Stimulated activated CD8-positive, alpha-beta memory T cell treated with anti-CD3 and anti-CD28 coated beads, Interleukin-7, amount 100 ng/mL, for 4 hours (primary cell): Measurements from ENCODE around the gene XPNPEP1.

Source experiments
- DNase-seq, 2 donors: peaks; one replicate each; pipeline ENCODE4 v3.0.0-alpha.2; 2020; ENCODE audit warnings: low read depth in 2 of 2

XPNPEP1 gene

DNA sequence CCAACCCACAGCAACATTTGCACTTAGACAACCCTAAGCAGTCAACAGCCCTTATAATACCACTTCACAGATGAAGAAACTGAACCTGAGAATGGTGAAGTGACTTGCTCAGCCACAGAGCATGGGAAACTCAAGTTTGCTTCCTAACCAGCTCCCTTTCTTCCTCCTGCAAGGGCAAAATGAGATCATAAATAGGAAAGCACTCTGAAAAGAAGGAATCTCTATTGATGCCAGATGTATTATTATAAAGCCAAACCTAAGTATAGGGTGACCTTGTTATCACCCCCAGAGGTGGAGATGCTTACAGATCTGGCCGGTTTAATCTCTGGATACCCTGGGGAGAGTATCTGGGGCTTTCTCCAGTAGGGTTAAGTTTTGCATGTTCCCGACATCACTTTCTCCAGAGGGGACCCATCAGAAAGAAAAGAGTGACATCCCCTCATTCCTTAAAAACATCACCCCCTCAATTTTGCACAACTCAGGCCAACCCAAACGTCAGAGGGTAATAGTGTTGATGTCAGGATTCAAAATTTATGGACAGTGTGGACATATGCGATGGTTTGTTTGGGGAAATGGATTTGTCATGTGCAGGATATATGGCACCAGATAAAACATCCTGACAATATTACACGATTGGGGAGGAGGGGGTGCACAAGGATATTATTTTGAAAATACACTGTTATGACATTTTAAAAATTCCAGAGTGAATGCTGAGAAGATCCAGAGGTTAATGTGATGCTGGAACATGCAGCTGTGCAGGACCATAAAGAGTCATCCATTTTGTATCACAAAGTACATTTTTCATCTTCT lies 24.0 kb upstream of the XPNPEP1 start:
- no peak for DNase-seq

DNA sequence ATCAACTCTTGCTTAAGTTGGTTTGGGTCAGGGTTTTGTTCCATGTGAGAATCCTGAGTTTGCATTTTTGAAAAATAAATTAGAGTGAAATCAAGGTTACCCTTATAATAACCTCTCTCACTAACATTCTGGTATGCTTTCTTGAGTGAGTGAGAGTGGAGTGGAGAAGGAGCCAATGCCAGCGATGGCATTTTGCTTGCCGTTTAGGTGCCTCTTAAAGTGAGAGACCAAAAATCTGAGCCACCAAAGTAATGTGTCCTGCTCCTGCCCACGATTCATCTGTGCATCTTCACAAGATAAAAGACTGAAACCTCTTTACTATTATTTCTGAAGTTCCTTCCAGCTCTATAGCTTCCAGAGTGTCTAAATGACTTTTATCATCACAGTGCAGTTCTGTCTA lies 23.4 kb upstream of the XPNPEP1 start:
- DNase-seq: no peak

DNA sequence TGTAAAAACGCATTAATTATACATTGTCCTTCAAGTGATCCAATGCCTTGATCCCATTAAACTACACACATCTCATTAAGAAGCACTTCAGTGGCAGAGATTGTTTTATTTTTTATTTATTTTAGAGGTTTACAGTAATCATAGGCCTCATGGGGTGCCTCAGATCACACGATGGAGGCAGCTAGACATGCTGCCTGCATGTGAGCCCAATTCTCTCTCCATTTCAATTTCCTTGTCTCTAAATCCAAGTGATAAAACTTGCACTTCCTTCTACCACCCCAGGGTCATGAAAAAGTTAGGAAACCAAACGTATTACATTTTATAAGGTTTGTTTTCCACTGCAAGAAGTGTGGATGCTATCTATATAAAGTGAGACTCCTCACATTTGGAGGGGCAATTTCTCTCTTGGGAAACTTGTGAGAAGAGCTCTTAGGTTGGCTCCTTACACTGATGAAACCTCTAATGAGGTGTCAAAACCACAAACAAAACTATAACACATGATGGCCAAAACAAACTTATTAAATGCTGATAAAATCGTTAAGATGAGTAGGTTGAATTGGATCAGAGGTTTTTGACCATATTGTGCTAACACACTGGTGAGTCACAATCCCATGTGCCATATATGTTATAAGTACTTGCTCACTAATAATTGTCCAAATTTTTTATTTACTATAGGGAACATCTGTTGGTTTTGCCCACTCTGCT lies 22.3 kb upstream of the XPNPEP1 start:
- DNase-seq: no peak

DNA sequence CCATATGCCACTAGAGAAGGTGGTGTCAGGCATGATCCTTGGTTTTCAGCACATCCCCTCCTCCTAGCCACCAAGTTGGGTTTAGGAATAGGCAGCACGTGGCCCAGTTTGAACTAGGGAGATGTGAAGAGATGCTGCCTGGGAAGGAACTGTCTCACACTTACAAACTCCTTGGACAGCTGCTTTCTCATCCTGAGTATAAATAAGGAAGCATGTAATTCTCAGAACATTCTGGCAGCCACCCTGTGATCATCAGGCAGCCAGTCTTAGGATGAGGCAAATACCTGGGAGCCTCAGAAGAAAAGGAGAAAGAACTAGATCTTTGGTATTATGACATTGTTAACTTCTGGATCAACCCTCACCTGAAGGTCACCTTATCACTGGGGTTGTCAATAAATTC lies 21.3 kb upstream of the XPNPEP1 start:
- DNase-seq: no peak

DNA sequence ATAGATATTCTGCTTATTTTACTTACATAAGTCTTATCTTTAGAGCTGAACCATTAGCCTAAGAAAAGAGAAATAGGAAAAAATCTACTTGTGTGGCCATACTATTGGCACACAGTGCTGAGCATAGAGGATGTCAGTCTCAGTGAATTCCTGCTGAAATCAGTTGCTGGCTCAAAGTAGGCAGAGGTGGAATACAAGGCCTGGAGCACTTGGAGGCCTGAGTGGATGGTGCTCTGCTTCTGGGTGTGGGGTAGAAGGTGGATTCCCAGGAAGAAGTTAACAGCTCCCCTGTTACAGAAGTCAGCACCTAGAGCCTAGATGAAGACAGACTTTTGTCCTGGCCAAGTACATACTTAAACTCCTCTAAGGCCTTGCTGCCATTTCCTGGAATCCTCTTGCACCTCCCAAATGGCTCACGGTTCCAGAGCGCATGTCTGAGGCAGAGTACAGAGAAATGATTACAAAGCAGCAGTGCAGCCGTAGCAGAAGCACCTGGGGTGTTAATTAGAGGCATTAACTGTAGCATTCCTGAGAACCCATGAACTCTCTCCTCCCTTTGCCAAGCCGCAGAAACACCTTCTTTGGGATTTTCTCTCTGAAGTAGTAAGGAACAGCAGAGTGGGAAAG lies 18.0 kb upstream of the XPNPEP1 start:
- DNase-seq: no peak

DNA sequence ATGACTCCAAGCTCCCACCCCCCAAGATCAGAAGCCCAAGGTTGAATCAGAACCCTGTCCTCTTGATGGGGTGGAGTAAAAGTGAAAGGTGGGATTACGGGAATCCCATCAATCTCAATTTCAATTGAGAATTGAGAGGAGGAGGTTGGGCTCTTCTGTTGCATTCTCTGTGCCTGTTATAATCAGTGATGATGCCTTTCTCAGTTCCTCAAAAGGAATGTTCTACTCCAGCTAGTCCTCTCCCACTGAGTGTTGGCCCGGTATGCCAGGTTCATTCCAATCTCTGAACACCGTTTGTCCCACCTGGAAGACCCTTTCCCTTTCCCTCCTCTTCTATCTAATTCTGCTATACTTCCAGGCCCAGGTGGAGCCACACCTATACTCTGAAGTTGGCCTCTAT lies 17.2 kb upstream of the XPNPEP1 start:
- no peak for DNase-seq

DNA sequence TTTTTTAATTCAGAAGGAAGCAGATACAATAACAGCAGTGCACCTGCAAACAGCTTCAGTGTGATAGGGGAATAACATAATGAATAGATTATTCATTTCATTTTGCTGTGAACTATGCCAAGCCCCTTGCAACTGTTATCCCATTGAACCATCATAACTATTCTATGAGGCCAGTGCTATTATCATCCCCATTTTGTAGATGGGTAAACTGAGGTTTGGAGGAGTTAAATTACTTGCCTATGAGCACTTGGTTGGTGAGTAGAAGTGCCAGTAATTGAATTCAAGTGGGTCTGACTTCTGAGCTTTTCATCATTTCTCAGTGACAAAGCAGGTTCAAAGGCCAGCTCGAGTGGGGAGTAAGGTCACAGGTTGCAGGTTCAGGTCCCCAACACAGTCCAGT lies 16.8 kb upstream of the XPNPEP1 start:
- DNase-seq: no peak

DNA sequence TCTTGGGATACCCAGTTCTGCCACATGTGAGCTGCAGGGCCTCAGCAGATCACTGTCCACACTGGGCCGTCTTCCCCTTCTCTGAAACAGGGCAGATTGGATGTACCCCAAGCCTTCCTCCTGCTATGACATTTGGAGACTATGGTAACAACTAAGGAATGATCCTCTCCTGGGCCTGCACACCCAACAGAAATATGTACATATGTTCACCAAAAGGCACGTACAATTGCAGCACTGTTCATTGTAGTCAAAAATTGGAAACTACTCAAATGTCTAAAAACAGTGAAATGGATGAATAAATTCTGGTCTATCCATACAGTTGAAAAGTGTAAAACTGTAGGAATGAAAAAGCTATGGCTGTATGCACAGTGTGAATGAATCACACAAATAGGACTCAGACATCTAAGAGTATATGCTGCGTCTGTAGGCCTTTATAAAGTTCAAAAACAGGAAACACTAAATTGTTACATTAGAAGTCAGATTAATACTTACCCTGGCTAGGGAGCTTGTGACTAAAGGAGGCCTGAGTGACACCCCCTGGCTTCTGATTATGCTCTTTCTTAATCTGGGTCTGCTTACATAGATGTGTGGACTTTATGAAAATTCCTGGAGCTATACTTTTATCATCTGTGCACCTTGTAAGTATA lies 16.1 kb upstream of the XPNPEP1 start:
- no peak for DNase-seq

DNA sequence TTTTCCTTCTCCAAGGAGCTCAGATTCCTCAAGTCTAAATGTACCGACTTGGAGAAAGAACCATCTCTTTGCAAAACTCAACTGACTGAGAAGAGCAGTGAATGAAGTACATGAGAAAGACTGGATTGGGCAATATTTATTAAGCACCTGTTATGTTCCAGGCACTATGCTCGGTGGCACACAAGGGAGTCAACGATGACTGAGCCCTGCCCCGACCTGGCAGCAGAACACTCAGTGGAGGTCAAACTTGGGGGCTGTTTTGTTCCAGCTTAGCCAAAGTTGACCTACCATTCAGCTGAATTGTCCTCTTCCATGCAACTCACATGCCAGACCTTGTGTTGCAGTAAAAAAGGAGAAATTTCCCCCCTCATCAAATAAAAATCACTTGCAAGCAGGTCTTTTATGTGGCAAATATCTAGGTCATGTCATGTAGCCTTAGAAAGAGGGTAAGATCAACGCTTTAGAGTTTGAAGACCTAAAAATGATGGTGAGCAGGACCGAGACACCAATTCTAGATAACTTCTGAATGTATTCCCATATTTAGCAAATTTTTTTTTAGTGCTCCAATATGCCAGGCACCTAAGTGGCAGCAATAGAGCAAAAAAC lies 14.3 kb upstream of the XPNPEP1 start:
- DNase-seq: no peak

DNA sequence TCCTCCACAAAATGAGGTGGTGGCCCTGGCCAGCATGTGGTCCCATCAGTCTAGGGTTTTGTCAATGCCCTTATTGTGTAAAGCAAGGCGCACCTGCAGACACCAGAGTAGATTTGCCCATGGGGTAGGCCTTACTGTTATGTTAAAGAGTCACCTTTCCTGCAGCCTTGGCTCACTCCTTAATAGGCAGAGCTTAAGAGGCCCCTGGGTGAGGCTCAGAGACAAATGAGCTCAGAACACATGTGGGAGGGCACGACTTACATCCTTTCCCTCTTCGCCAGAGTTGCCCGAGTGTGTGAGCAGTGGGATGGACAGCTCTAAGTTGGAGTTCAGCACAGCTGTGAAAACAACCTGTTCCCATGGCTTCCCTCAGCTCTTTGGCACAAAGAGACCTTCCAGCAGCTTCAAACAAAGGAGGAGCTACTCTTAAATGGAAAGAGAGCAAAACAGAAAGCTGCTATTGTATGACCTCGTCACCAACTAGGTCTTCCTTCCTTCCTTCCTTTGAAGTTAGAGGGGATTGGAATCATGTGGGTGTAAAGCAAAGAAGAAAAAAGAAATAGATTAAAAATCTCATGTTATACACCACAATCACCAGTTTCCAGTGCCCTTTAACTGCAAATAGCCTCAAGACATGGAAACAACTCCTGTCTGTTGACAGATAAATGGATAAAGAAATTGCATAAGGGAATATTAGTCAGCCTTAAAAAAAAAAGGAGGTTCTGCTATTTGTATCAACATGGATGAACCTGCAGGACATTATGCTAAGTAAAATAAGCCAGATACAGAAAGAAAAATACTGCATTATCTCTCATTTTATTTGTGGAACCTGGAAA lies 11.9 kb upstream of the XPNPEP1 start:
- no peak for DNase-seq

DNA sequence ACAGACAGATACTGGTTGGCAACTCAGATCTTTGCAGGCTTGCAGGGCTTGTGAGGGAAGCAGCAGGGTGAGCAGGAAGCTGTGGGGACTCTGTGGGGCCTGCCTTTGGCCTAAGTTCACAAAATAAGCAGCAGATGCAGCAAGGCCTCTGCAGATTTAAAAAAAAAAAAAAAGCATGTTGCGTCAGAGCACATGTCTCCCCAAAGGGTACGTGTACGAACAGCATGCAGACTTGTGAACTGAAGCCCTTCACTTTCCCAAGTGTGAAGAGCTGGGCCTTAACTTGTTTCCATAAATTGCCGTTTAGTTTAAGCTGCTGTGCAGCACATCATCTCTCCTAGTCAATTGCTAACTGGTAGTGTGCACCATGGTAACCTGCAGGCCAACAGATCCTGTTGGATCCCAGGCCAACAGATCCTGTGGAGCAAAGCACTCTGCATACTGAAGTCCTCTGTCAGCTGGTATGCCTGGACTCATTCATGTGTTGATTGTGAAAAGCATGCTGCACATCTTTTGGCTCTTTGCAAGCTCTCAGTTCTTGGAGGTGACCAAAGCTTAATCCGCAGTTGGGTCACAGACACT lies 10.8 kb upstream of the XPNPEP1 start:
- DNase-seq: no peak

DNA sequence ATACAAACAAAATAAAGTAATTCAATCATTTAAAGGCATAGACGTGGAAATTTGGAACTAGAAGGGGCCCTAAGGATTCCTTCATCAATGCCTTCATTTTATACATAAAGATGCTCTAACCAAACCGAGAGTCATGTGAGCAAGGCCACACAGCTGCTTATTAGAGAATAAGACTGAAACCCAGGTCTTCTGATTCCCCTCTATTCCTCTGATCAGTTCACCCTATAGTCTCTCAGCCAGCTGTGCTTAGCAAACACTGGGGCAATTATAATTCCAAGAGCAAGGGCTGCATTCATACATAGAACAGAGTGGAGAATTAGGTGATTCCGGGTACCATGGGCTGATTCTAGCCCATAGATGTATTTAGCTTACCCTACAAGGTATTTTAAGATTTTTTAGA lies 9.7 kb upstream of the XPNPEP1 start:
- DNase-seq: no peak

DNA sequence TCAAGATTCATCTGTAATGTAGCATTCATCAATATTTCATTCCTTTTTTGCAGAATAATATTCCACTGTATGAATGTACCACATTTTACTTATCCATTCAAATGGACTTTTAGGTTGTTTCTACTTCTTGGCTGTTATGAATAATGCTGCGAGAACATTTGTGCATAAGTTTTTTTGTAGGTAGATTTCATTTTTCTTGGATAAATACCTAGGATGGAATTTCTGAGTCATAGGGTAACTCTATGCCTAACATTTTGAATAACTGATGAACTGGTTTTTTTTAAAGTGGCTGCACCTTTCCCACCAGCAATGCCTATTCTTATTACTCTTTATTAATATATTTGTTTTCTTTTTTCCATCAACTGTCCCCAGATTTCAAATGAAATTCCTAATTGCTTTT lies 9.1 kb upstream of the XPNPEP1 start:
- no peak for DNase-seq

DNA sequence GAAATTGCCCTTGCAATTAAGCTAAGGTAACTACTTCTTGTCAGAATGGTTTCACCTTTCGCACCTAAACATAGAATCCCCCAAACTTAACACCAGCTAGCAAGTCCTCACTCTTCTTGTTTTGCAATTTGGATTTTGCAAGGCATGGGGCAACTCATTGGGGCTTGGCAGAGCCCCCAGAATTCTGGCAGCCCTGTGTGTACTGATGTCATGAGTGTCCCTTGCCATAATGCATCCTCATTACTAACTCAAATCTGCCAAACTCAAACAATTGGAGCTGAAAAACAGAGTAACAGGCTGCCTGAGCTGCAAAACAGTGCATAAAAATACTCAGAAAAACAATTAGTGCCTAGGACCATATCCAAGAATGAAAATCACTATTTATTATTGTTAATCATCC lies 7.9 kb upstream of the XPNPEP1 start:
- DNase-seq: no peak

DNA sequence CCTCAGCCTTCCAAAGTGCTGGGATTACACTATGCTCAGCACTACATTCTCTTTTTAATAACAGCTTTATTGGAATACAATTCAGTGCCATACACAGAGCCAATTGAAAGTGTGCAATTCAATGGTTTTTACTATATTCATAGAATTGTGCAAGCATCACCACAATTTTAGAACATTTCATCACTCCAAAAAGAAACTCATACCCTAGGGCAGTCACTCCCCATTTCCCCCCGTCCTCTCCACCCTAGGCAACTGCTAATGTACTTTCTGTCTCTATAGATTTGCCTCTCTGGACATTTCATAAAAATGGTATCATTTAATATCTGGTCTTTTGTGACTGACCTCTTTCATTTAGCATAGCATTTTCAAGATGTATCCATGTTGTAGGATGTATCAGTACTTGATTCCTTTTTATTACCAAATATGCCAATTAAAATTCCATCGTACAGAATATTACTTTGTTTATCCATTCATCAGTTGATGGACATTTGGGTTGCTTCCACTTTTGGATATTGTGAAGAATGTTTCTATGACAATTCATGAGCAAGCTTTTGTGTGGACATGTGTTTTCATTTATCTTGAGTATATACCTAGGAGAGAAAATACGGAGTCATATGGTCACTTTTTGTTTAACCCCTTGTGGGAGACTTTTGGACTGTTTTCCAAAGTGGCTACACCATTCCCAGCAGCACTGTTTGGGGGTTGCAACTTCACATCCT lies 6.3 kb upstream of the XPNPEP1 start:
- DNase-seq: no peak

DNA sequence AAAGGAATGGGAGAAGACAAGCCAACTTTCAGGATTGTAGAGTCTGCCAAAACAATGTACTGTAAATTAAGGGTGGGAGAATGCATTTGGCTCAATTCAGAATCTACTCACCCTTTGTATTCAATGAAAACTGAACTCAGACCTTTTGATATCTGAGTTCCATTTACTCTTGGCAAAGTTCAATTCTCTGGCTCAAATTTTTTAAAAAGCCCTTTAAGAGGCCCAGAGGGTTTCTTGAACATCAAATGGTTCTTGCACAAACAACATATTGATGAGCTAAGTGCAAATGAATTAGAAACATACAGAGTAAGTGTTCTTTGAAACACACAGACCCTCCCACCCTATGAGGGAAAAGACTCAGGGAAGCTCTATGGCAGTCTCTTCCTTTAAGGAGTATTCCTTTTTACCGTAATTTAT lies 5.2 kb upstream of the XPNPEP1 start:
- no peak for DNase-seq

DNA sequence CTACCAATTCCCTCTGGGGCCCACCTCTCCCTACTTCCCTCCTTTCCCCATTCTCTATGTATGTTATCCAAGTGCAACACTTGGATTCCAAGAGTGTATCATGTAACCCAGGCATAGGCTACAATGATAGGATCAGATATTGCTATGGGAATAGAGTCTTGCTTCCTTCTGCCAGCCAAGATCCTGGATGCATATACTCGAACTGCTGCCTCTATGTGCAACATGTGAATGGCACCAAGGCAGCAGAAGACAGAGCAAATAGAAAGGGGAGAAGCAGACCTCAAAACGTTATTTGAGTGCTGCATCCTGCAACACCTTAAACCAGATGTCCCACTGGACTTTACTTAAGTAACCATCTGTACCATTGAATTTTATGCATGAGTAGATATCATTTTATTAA lies 3.5 kb upstream of the XPNPEP1 start:
- no peak for DNase-seq

DNA sequence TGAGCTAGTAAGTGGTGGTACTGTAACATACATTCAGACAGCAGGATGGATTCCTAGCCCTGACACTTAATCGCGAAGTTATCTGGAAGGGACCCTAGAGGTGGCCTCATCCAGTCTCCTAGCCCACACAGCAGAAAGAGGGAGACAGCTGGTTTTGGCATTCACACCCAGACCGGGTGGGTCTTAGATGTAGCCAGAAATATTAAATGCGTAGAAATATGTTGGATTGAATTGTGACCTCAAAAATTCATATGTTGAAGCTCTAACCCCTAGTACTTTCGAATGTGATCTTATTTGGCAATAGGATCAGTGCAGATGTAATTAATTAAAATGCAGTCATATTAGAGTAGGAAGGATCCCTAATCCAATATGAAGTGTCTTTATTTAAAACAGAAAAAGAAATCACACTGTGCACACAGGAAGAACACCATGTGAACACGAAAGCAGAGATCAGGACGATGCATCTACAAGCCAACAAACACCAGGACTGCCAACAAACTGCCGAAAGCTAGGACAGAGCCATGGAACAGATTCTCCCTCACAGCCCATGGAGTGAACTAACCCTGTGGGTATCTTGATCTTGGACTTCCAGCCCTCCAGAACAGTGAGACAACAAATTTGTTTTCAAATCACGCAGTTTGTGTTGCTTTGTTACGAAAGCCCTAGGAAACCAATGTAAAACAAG lies 2.9 kb upstream of the XPNPEP1 start:
- no peak for DNase-seq

DNA sequence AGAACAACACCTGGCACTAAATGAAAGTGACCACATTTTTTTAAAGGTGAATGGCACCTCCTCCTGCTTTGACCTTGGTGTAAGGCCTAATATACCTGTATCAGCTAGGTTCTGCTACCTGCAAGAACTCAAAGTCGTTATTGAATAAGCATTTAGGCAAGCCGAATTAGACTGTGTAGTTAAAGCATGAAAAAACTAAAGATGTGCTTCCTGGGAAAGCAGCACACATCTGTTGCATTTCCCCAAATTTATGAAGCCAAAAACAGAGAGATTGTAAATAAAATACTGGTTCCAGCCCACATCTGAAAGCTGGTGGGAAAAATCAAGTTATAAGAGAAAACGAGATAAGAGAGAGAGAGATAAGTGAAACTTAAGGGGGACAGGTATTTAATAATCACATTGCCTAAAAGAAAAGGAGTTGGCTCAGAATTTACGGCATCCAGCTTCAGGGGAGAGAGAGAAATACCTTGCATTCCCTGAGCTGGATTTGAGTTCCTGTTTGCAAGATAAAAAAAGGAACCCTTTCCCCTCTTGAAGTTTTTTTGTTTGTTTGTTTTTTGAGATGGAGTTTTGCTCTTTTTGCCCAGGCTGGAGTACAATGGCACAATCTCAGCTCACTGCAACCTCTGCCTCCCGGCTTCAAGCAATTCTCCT lies 1.8 kb upstream of the XPNPEP1 start:
- DNase-seq: no peak
